A549 (cell line): ENCODE results near the gene ADAMTS20.

Experiments used
- CEBPB ChIP-seq, 2 experiments: fragments of >200 bp in 1 of 2; sonication (Bioruptor Twin) in 1 of 2; formaldehyde crosslinking in 1 of 2; IDR thresholded peaks; 2 replicates each; pipeline ENCODE4 v1.6.1; 2012 to 2016
- ELK1 ChIP-seq: fragments of 150-350 bp; IDR thresholded peaks from 2 replicates; pipeline ENCODE4 v1.6.1; 2014; ENCODE audit warnings: low read depth, mild to moderate bottlenecking, low read length

GRCh38 chr12:43352001-43352400 lies 200.0 kb downstream of the ADAMTS20 start:
- TF ChIP-seq ELK1 (no peak), CEBPB (IDR thresholded peaks at IDR 0.05) (no peak)
